OCI-LY3 (cell line): Measurements from ENCODE around the gene SEMA6A.

Experiments used
- H2AFZ ChIP-seq: fragments of 200-600, 300-600 bp; shearing (Covaris generic); 2 replicates; pipeline ENCODE4 v1.6.0; 2014; ENCODE audit warnings: antibody characterized with exemption, low read depth, low read length
- H3K27ac ChIP-seq: fragments of 200-600, 300-600 bp; sonication (generic); 2 replicates; pipeline ENCODE4 v1.5.1; 2014; ENCODE audit warnings: mild to moderate bottlenecking, low read length, moderate library complexity, mixed read lengths
- H3K27me3 ChIP-seq: fragments of 200-600, 300-600 bp; sonication (generic); 2 replicates; pipeline ENCODE4 v1.6.1; 2014; ENCODE audit warnings: low read depth, low read length, mixed read lengths
- H3K36me3 ChIP-seq: fragments of 200-600, 300-600 bp; sonication (generic); replicated peaks from 2 replicates; pipeline ENCODE3; 2014; ENCODE audit warnings: low read depth, low read length, mixed read lengths
- H3K4me1 ChIP-seq: fragments of 300-600, 200-600 bp; sonication (generic); 2 replicates; pipeline ENCODE4 v1.6.1; 2014; ENCODE audit warnings: low read length, mixed read lengths
- H3K4me2 ChIP-seq: fragments of 200-600, 300-600 bp; sonication (generic); 2 replicates; pipeline ENCODE4 v1.6.1; 2014; ENCODE audit warnings: low read length, mixed read lengths
- H3K4me3 ChIP-seq: fragments of 300-600, 200-600 bp; sonication (generic); 2 replicates; pipeline ENCODE4 v1.5.1; 2014; ENCODE audit warnings: antibody characterized with exemption, mild to moderate bottlenecking, low read length, moderate library complexity
- H3K79me2 ChIP-seq: fragments of 300-600, 200-600 bp; shearing (Covaris generic); 2 replicates; pipeline ENCODE4 v1.6.1; 2014; ENCODE audit warnings: mild to moderate bottlenecking, low read length, mixed read lengths
- H3K9ac ChIP-seq: fragments of 300-600, 200-600 bp; shearing (Covaris generic); 2 replicates; pipeline ENCODE4 v1.6.0; 2014; ENCODE audit warnings: mild to moderate bottlenecking, low read length, moderate library complexity
- H3K9me3 ChIP-seq: fragments of 200-600, 300-600 bp; shearing (Covaris generic); 2 replicates; pipeline ENCODE4 v1.6.1; 2014; ENCODE audit warnings: low read length, mixed read lengths; ENCODE audit not compliant: insufficient read depth
- H4K20me1 ChIP-seq: fragments of 200-600, 300-600 bp; sonication (generic); 2 replicates; pipeline ENCODE4 v1.6.1; 2016; ENCODE audit warnings: low read length, mixed read lengths; ENCODE audit not compliant: insufficient read depth
- EZH2phosphoT487 ChIP-seq: fragments of 200-600 bp; shearing (Covaris generic); IDR thresholded peaks from 2 replicates; pipeline ENCODE4 v1.6.1; 2018; ENCODE audit warnings: antibody characterized with exemption, mixed run types, low read depth
- TF ChIP-seq, protein P1 (sequence below): fragments of 200-600, 300-600 bp; sonication (generic); IDR thresholded peaks from 2 replicates; pipeline ENCODE4 v1.5.1; 2014; ENCODE audit warnings: antibody characterized with exemption, low read length, low read depth

SEMA6A gene

GRCh38 chr5:116522356-116523136 lies 52.1 kb downstream of the SEMA6A start:
- Histone ChIP-seq H3K4me1 (peaks cover 3% of the 10 kb centered on the region; the same call in 1 of the 2 replicates), H3K9me3 (no peaks in the 10 kb centered on the region), H3K79me2 (no peaks in the 10 kb centered on the region), H3K9ac (no peak overlapping the region), H3K27me3 (no peaks in the 10 kb centered on the region), H4K20me1 (no peaks in the 10 kb centered on the region), H3K27ac (no peak overlapping the region), H3K4me3 (no peak overlapping the region), H3K36me3 (no peaks in the 10 kb centered on the region), H2AFZ (no peak overlapping the region), H3K4me2 (no peak overlapping the region)
- TF ChIP-seq EZH2phosphoT487: no peak
- TF ChIP-seq, protein P1, sequence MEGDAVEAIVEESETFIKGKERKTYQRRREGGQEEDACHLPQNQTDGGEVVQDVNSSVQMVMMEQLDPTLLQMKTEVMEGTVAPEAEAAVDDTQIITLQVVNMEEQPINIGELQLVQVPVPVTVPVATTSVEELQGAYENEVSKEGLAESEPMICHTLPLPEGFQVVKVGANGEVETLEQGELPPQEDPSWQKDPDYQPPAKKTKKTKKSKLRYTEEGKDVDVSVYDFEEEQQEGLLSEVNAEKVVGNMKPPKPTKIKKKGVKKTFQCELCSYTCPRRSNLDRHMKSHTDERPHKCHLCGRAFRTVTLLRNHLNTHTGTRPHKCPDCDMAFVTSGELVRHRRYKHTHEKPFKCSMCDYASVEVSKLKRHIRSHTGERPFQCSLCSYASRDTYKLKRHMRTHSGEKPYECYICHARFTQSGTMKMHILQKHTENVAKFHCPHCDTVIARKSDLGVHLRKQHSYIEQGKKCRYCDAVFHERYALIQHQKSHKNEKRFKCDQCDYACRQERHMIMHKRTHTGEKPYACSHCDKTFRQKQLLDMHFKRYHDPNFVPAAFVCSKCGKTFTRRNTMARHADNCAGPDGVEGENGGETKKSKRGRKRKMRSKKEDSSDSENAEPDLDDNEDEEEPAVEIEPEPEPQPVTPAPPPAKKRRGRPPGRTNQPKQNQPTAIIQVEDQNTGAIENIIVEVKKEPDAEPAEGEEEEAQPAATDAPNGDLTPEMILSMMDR: no peak

GRCh38 chr5:116521173-116521872 lies 53.3 kb downstream of the SEMA6A start:
- no peak overlapping the region for H3K4me2 ChIP-seq
- no peak overlapping the region for H3K4me3 ChIP-seq
- no peaks in the 10 kb centered on the region for H3K79me2 ChIP-seq
- H3K9me3 ChIP-seq: no peaks in the 10 kb centered on the region
- TF ChIP-seq, protein P1: no peak
- no peak for TF ChIP-seq EZH2phosphoT487
- H3K9ac ChIP-seq: no peak overlapping the region
- H3K27me3 ChIP-seq: no peaks in the 10 kb centered on the region
- no peak overlapping the region for H3K27ac ChIP-seq
- H4K20me1 ChIP-seq: no peaks in the 10 kb centered on the region
- no peak overlapping the region for H2AFZ ChIP-seq
- H3K36me3 ChIP-seq: no peaks in the 10 kb centered on the region
- peaks cover 3% of the 10 kb centered on the region; the same call in 1 of the 2 replicates for H3K4me1 ChIP-seq

GRCh38 chr5:116520771-116521170 lies 53.9 kb downstream of the SEMA6A start:
- no peaks in the 10 kb centered on the region for H3K9me3 ChIP-seq
- H3K27ac ChIP-seq: no peak overlapping the region
- no peaks in the 10 kb centered on the region for H3K27me3 ChIP-seq
- no peak overlapping the region for H3K4me3 ChIP-seq
- no peaks in the 10 kb centered on the region for H4K20me1 ChIP-seq
- H3K79me2 ChIP-seq: no peaks in the 10 kb centered on the region
- H3K9ac ChIP-seq: no peak overlapping the region
- TF ChIP-seq EZH2phosphoT487: no peak
- TF ChIP-seq, protein P1: no peak
- no peak overlapping the region for H2AFZ ChIP-seq
- no peaks in the 10 kb centered on the region for H3K36me3 ChIP-seq
- peaks cover 3% of the 10 kb centered on the region; the same call in 1 of the 2 replicates for H3K4me1 ChIP-seq
- no peak overlapping the region for H3K4me2 ChIP-seq

GRCh38 chr5:116518423-116518822 lies 56.2 kb downstream of the SEMA6A start:
- no peak for TF ChIP-seq EZH2phosphoT487
- TF ChIP-seq, protein P1: no peak
- no peak overlapping the region for H3K9ac ChIP-seq
- H3K36me3 ChIP-seq: no peaks in the 10 kb centered on the region
- no peak overlapping the region for H3K4me2 ChIP-seq
- no peak overlapping the region for H3K27ac ChIP-seq
- no peaks in the 10 kb centered on the region for H3K27me3 ChIP-seq
- H4K20me1 ChIP-seq: no peaks in the 10 kb centered on the region
- H2AFZ ChIP-seq: no peak overlapping the region
- no peaks in the 10 kb centered on the region for H3K9me3 ChIP-seq
- H3K4me1 ChIP-seq: peaks cover 3% of the 10 kb centered on the region; the same call in 1 of the 2 replicates
- H3K4me3 ChIP-seq: no peak overlapping the region
- no peaks in the 10 kb centered on the region for H3K79me2 ChIP-seq
